T-helper 9 cell (primary cell): ENCODE measurements around the gene RALA.
"Not testable (repeated sequence)": the region's sequence is repeated elsewhere in the genome, so short reads cannot be mapped to it uniquely, and the experiment has no call there.

Experiments
- DNase-seq: peaks from one replicate; pipeline ENCODE4 v3.0.0-alpha.2; 2020

Gene RALA

DNA sequence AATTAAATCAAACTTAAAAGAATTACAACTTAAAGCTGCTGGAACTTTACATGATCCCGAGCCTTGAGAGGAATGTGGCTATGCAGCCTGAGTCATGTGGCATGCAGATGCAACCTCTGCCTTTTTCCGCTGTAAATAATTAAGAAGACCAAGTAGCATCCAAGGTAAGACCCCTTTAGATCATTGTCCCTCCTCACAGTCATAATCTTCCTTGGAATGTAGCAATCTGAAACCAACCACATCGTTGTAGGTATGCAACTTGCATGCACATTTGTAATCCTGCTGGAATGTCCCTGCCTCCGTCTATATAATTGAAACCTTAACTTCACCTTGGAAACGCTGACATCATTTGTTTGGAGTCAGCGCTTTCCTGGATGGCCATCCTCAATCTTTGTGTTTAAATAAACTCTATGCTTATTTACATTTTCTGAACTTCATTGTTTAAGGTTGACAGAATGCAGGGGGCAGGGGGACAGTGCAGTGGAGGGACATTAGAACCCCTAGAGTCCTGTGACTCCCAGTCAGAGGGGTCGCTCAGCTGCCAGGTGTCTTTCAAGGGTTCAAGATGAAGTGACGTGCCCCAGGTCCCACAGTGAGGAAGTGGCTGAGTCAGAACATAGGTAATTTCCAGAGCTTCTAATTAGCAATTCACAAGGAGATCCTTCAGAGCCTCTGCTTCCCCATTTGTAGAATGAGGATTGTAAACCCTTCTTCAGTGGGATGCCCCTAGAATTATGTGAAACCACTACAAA is 110.7 kb downstream of the RALA start:
- DNase-seq: no peak

DNA sequence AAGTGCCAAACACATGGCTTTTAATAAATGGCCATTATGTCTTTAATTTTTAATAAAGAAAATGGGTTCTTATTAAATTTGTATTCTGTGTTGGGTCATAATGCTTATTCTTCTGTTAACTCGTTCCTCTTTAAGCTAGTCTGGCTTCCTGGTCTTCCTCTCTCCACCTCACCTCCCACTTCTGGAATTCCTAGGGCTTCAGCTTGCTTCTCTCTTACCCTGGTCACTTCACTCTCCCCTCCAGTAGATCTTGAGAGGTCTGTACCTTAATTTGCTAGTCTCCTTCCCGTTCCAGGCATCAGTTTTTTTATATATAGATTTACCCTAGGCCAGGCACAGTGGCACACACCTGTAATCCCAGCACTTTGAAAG is 111.2 kb downstream of the RALA start:
- no peak for DNase-seq

DNA sequence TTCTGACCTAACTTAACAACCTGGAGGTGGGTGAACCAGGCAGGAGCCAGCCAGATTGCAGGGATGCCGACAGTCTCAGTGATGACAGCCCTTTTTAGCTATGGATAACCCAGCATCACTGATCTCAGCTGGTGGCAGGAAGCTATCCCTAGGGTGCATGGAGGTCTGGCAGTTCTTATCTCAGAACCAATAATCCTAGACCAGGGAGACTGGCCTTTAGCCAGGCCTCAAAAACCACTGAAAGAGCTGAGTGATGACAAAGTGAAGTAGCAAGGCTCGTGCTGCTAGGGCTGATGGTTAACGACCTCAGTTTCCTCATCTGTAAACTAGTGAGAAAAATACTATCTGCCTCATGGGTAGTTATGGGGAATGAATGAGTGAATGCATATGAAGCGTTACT is 112.5 kb downstream of the RALA start:
- DNase-seq: no peak

GRCh38 chr7:39741942-39742623 is 118.7 kb downstream of the RALA start:
- peak; percentile 42 for DNase-seq

GRCh38 chr7:39744620-39745019 is 121.2 kb downstream of the RALA start:
- DNase-seq: no peak

GRCh38 chr7:39745320-39745719 is 121.9 kb downstream of the RALA start:
- DNase-seq: no peak

- DNase-seq: peak; percentile 47
Measured at GRCh38 chr7:39746103-39746819, 122.9 kb downstream of the RALA start.

- DNase-seq: no peak
Measured at GRCh38 chr7:39749177-39749576, 125.8 kb downstream of the RALA start.

DNA sequence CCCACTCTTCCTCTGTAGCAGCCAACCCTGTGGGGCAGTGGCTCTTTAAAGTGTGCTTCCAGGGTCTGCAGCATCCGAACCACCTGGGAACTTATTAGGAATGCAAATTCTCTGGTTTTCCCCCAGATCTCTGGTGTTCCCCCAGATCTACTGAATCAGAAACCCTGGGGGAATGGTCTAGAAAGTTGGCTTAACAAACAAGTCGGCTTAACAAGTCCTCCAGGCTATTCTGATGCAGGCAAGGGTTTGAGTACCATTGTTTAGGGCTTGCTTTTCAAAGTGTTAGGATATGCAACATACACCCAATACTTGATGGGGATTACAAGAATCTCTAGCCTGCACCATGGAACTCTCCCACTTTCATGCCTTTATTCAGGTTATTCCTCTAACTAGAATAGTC is 126.3 kb downstream of the RALA start:
- DNase-seq: no peak

GRCh38 chr7:39750253-39751077 is 127.1 kb downstream of the RALA start:
- DNase-seq: no peak

DNA sequence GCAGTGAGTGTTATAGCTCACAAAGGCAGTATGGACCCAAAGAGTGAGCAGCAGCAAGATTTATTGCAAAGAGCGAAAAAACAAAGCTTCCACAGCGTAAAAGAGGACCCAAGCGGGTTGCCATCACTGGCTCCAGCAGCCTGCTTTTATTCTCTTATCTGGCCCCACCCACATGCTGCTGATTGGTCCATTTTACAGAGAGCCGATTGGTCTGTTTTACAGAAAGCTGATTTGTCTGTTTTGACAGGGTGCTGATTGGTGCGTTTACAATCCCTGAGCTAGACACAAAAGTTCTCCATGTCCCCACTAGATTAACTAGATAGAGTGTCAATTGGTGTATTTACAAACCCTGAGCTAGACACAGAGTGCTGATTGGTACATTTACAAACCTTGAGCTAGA is 129.9 kb downstream of the RALA start:
- DNase-seq: not testable (repeated sequence)

DNA sequence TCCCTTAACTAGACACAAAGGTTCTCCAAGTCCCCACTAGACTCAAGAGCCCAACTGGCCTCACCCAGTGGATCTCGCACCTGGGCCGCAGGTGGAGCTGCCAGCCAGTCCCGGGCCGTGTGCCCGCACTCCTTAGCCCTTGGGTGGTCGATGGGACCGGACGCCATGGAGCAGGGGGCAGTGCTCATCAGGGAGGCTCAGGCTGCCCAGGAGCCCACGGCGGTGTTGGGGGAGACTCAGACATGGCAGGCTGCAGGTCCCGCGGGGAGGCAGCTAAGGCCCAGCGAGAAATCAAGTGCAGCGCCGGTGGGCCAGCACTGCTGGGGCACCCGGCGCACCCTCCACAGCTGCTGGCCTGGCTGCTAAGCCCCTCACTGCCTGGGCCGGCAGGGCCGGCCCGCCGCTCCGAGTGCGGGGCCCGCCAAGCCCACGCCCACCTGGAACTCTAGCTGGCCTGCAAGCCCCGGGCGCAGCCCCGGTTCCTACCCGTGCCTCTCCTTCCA is 130.5 kb downstream of the RALA start:
- no peak for DNase-seq

DNA sequence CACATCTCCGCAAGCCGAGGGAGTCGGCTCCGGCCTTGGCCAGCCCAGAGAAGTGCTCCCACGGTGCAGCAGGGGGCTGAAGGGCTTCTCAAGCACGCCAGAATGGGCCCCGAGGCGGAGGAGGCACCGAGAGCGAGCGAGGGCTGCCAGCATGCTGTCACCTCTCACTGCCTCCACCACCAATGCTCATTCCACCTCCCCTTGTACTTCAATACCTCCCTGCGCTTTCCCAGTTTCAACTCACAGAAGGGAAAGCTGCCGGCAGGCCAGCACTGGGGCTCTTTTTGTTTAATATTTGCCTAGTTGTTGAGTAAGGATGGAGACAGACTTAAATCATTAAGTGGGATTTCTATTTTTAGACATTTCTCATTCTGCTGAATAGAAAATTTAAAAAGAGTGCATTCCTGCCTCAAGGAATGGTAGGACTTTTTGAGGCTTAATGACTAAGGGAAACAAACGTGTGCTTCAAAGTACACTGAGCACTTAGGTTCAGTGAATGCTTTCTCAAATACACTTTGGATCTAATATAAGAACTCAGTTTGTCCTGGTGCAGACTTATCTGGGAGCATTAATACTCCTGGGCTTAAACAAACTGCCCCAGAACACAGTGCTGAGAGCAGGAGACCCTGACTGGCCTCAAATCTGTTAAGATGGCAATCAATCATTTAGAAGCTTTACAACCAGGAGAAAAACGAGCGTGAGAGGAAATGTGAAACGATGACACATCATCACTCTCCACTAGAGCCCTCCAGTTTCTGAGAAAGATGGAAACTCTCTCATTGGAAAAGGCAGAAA is 131.2 kb downstream of the RALA start:
- no peak for DNase-seq

DNA sequence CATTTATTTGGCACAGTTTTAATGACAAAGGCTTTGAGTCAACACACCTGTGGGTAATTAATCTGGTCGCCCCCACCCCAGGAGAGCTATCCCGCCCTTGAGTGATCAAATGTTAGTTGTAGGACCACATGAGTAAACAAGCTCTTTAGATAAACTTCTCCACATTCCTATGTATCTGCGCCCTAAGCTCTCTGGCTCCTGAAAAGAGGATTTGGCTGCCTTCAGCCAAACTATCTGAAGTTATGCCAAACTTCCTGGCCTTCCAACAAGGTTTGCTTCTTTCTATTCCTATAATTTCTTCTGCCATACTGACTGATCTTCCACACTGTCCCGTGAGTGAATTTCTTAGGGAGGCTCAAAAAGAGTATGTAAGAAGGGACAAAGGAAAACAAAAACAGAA is 134.2 kb downstream of the RALA start:
- no peak for DNase-seq
